ENCODE results near the gene SLC6A20.

DNA sequence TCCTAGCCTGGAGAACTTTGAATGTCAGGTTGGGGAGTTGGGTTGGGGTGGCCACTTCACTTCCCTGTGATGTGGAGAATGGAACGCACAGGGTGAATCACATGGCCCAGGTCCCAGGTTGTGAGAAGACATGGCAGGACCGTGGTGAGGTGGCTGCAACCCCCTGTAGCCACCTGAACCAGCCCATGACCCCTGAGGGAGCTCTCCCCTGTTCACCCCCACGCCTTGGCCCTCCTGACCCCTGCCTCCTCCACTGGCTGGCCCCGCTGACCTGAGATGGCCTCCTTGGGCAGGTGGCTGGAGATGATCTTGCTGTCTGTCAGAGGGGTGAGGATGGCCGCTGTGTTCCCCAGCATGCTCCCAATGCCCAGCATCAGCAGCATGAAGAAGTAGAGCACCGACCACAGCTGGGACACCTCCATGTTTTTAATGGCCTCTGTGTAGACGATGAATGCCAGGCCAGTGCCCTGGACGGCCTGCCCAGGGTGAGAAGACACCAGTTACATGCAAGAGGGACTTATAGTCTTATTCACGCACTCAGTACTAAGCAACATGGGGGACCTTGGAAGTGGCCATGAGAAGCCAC lies 31.0 kb downstream of the SLC6A20 start:
- no peak for TF ChIP-seq POLR2A (IDR thresholded peaks at IDR 0.05; ENCODE audit: low read length)
- TF ChIP-seq GATA1 (IDR thresholded peaks at IDR 0.05; ENCODE audit: low read depth, low read length): no peak
